H9 (cell line): ENCODE results near the gene OGDH. TPM values are rescaled to one million over a fixed set of nuclear protein-coding genes. Genes with fewer than 3 reads are reported as not detected.

Experiments used
- DNase-seq: peaks from one replicate; pipeline ENCODE4 v3.0.0-alpha.2; 2017
- H2AFZ ChIP-seq: one replicate; pipeline ENCODE4 v1.6.1; 2013; ENCODE audit warnings: mild to moderate bottlenecking, low read length, control low read depth, moderate library complexity
- H2AK5ac ChIP-seq: 2 replicates; pipeline ENCODE4 v1.6.1; 2013; ENCODE audit warnings: low read length, control low read depth, mixed read lengths; ENCODE audit not compliant: insufficient read length
- H2BK120ac ChIP-seq: one replicate; pipeline ENCODE4 v1.6.1; 2013; ENCODE audit warnings: low read depth, mild to moderate bottlenecking, low read length, control low read depth, inconsistent platforms; ENCODE audit not compliant: poor library complexity, severe bottlenecking
- H2BK12ac ChIP-seq: 2 replicates; pipeline ENCODE4 v1.6.1; 2013; ENCODE audit warnings: low read length, control low read depth, mixed read lengths, low read depth; ENCODE audit not compliant: insufficient read length
- H2BK15ac ChIP-seq: 2 replicates; pipeline ENCODE4 v1.6.1; 2013; ENCODE audit warnings: low read depth, low read length, control low read depth
- H2BK20ac ChIP-seq: one replicate; pipeline ENCODE4 v1.6.1; 2013; ENCODE audit warnings: low read depth, mild to moderate bottlenecking, low read length, control low read depth, inconsistent platforms; ENCODE audit not compliant: poor library complexity, severe bottlenecking
- H2BK5ac ChIP-seq: 2 replicates; pipeline ENCODE4 v1.6.1; 2013; ENCODE audit warnings: low read length, control low read depth, mixed read lengths; ENCODE audit not compliant: insufficient read length
- H3K14ac ChIP-seq: 2 replicates; pipeline ENCODE4 v1.6.1; 2013; ENCODE audit warnings: low read length, control low read depth; ENCODE audit not compliant: insufficient read depth
- H3K18ac ChIP-seq: 2 replicates; pipeline ENCODE4 v1.6.1; 2013; ENCODE audit warnings: low read depth, mild to moderate bottlenecking, mixed read lengths, low read length, control low read depth; ENCODE audit not compliant: insufficient read length
- H3K23ac ChIP-seq: 2 replicates; pipeline ENCODE4 v1.6.1; 2013; ENCODE audit warnings: low read length, control low read depth, mixed read lengths, low read depth; ENCODE audit not compliant: insufficient read length
- H3K23me2 ChIP-seq: 2 replicates; pipeline ENCODE4 v1.6.1; 2013; ENCODE audit warnings: low read depth, mild to moderate bottlenecking, mixed read lengths, low read length, control low read depth; ENCODE audit not compliant: insufficient read length, poor library complexity, severe bottlenecking
- H3K27ac ChIP-seq: 2 replicates; pipeline ENCODE4 v1.5.1; 2013; ENCODE audit warnings: low read length, control low read depth, mixed read lengths, low read depth; ENCODE audit not compliant: insufficient read length
- H3K27me3 ChIP-seq: 2 replicates; pipeline ENCODE4 v1.6.1; 2013; ENCODE audit warnings: low read length, control low read depth, inconsistent platforms; ENCODE audit not compliant: insufficient read depth
- H3K4ac ChIP-seq: 2 replicates; pipeline ENCODE4 v1.6.1; 2013; ENCODE audit warnings: low read depth, mild to moderate bottlenecking, control low read depth, inconsistent platforms, low read length, moderate library complexity
- H3K4me1 ChIP-seq: 2 replicates; pipeline ENCODE4 v1.6.1; 2013; ENCODE audit warnings: low read length, control low read depth, inconsistent platforms; ENCODE audit not compliant: insufficient read depth
- H3K4me2 ChIP-seq: 2 replicates; pipeline ENCODE4 v1.6.1; 2013; ENCODE audit warnings: low read length, control low read depth, mixed read lengths; ENCODE audit not compliant: insufficient read length, insufficient read depth
- H3K56ac ChIP-seq: 2 replicates; pipeline ENCODE4 v1.6.1; 2013; ENCODE audit warnings: low read depth, mild to moderate bottlenecking, mixed read lengths, low read length, control low read depth; ENCODE audit not compliant: insufficient read length
- H3K79me1 ChIP-seq: 2 replicates; pipeline ENCODE4 v1.6.1; 2013; ENCODE audit warnings: low read depth, mild to moderate bottlenecking, moderate library complexity, low read length, control low read depth, inconsistent platforms; ENCODE audit not compliant: insufficient read depth, poor library complexity, severe bottlenecking
- H3K79me2 ChIP-seq: 2 replicates; pipeline ENCODE4 v1.6.1; 2013; ENCODE audit warnings: low read length, control low read depth, inconsistent platforms; ENCODE audit not compliant: insufficient read depth
- H3K9ac ChIP-seq: 2 replicates; pipeline ENCODE4 v1.6.1; 2013; ENCODE audit warnings: low read length, control low read depth, mixed read lengths; ENCODE audit not compliant: insufficient read length; ENCODE audit errors: extremely low read depth
- H3K9me3 ChIP-seq: one replicate; pipeline ENCODE4 v1.6.1; 2013; ENCODE audit warnings: low read depth, low read length, inconsistent platforms; ENCODE audit not compliant: control insufficient read depth
- H3T11ph ChIP-seq: one replicate; pipeline ENCODE4 v1.6.1; 2013; ENCODE audit warnings: mild to moderate bottlenecking, low read length, control low read depth, inconsistent platforms
- H4K20me1 ChIP-seq: one replicate; pipeline ENCODE4 v1.6.1; 2013; ENCODE audit not compliant: control insufficient read depth, insufficient read length, insufficient read depth
- H4K5ac ChIP-seq: 2 replicates; pipeline ENCODE4 v1.6.1; 2013; ENCODE audit warnings: low read depth, mild to moderate bottlenecking, mixed read lengths, low read length, control low read depth; ENCODE audit not compliant: insufficient read length
- H4K8ac ChIP-seq: replicated peaks from 2 replicates; pipeline ENCODE4 v1.6.1; 2013; ENCODE audit warnings: low read length, control low read depth, mixed read lengths, low read depth; ENCODE audit not compliant: insufficient read length
- H4K91ac ChIP-seq: 2 replicates; pipeline ENCODE4 v1.6.1; 2013; ENCODE audit warnings: low read depth, mild to moderate bottlenecking, moderate library complexity, mixed read lengths, low read length, control low read depth; ENCODE audit not compliant: insufficient read length
- H3K27ac Mint-ChIP-seq, 3 experiments: 2 replicates in 2 of 3; 3 replicates in 1 of 3; pipeline ENCODE4 v1.8.0; 2020 to 2021; ENCODE audit warnings: mixed read lengths in 3 of 3, mild to moderate bottlenecking in 1 of 3, moderate library complexity in 1 of 3
- H3K27me3 Mint-ChIP-seq: 2 replicates; pipeline ENCODE4 v1.8.0; 2021; ENCODE audit warnings: low read depth, mild to moderate bottlenecking, moderate library complexity, mixed read lengths
- H3K36me3 Mint-ChIP-seq, 3 experiments: 2 replicates in 2 of 3; 3 replicates in 1 of 3; pipeline ENCODE4 v1.8.0; 2020 to 2021; ENCODE audit warnings: low read depth in 3 of 3, mixed read lengths in 3 of 3; ENCODE audit not compliant: insufficient read depth in 1 of 3
- H3K4me1 Mint-ChIP-seq, 2 experiments: 2 replicates each; pipeline ENCODE4 v1.8.0; 2020; ENCODE audit warnings: mixed read lengths in 2 of 2
- H3K4me3 Mint-ChIP-seq, 2 experiments: 2 replicates in 1 of 2; 3 replicates in 1 of 2; pipeline ENCODE4 v1.8.0; 2020 to 2021; ENCODE audit warnings: mild to moderate bottlenecking in 2 of 2, mixed read lengths in 2 of 2, moderate library complexity in 1 of 2
- H3K9me3 Mint-ChIP-seq, 2 experiments: 2 replicates in 1 of 2; 3 replicates in 1 of 2; pipeline ENCODE4 v1.8.0; 2020; ENCODE audit warnings: mild to moderate bottlenecking in 2 of 2, mixed read lengths in 2 of 2, moderate library complexity in 1 of 2
- CTCF ChIP-seq: fragments of 200-600 bp; sonication (generic); conservative IDR thresholded peaks from 3 replicates; pipeline ENCODE4 v1.8.0; 2021; ENCODE audit warnings: antibody characterized with exemption, mild to moderate bottlenecking
- WGBS: extraction: QIAGEN DNeasy Blood & Tissue Kit; methylation state at CpG from one replicate; pipeline ENCODE4 v1.1.7; 2013; ENCODE audit warnings: missing lambda C conversion rate, low lambda C conversion rate, mixed read lengths; ENCODE audit not compliant: insufficient read length; ENCODE audit errors: extremely low coverage; 5-methylcytosine and 5-hydroxymethylcytosine counted together
- total RNA-seq: library from RNA; stranded (reverse); gene quantifications from 2 replicates; pipeline ENCODE4 v1.2.1, GENCODE V29; 2021

The OGDH gene
- total RNA-seq, 1 experiment from 2014 or later, result 77.3 TPM

- Histone ChIP-seq H3K27me3 (no peaks in the 10 kb centered on the region), H3K9me3 (no peaks in the 10 kb centered on the region), H2BK5ac (no peak overlapping the region), H2AK5ac (no peak overlapping the region), H2BK120ac (no peak overlapping the region), H2BK20ac (no peak overlapping the region), H4K91ac (no peak overlapping the region), H3T11ph (no peak overlapping the region), H3K56ac (no peak overlapping the region), H3K27ac (no peak overlapping the region), H3K14ac (no peak overlapping the region), H3K9ac (no peak overlapping the region), H4K5ac (no peak overlapping the region), H3K79me2 (no peaks in the 10 kb centered on the region), H2BK12ac (no peak overlapping the region), H3K18ac (no peak overlapping the region), H3K23ac (no peak overlapping the region), H3K79me1 (no peaks in the 10 kb centered on the region), H3K4me2 (no peak overlapping the region), H2BK15ac (no peak overlapping the region), H3K4ac (no peak overlapping the region), H3K23me2 (no peaks in the 10 kb centered on the region), H4K8ac (no peak overlapping the region), H2AFZ (no peak overlapping the region), H4K20me1 (no peaks in the 10 kb centered on the region), H3K4me1 (no peaks in the 10 kb centered on the region)
- DNase-seq, result no peak
- no peak for TF ChIP-seq CTCF
- Mint-ChIP-seq H3K4me3 (no peak overlapping the region), H3K9me3 (peaks cover 20% of the 10 kb centered on the region in 2 experiments), H3K36me3 (peaks cover 0 to 2% (median 0%) of the 10 kb centered on the region in 3 experiments; a peak in 2 of 7 replicates), H3K27me3 (peaks cover 5% of the 10 kb centered on the region), H3K4me1 (no peaks in the 10 kb centered on the region), H3K27ac (no peak overlapping the region)
- WGBS, result no CpG with 5 or more reads among the region's 4 CpGs
These were observed 113.9 kb downstream of the OGDH start for GRCh38 chr7:44720301-44720700.
